Activated CD4-positive, alpha-beta T cell treated with anti-CD3 and anti-CD28 coated beads, Interleukin-2, Interleukin-6, amounts not matched to agents 100 ng/mL and 50 ng/mL, durations not matched to agents 16 hours and 8 hours (primary cell): ENCODE results near the gene CLCA4.
"Not testable (repeated sequence)": the region's sequence is repeated elsewhere in the genome, so short reads cannot be mapped to it uniquely, and the experiment has no call there.

ENCODE experiments used
- DNase-seq: peaks from one replicate; pipeline ENCODE4 v3.0.0-alpha.2; 2020

Gene CLCA4

GRCh38 chr1:86537928-86538695, 8.8 kb upstream of the CLCA4 start:
- DNase-seq = no peak

- no peak for DNase-seq
Observed at GRCh38 chr1:86538775-86539174, 8.1 kb upstream of the CLCA4 start.

DNA sequence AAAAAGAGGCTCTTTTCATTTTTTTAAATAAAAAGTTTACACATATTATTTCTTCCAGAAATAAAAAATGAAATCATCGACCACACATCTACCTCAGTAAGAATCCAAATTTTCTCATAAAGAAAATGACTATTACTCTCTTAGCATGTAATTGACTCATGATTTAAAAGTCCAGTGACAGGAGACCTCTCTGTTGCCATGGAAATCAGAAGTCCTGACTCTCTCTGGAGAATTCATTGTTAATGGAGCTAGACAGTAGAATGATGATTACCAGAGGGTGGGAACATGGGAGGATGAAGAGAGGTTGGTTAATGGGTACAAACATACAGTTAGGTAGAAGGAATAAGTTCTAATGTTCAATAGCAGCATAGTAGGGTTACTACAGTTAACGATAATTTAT, 5.0 kb upstream of the CLCA4 start:
- DNase-seq = no peak

DNA sequence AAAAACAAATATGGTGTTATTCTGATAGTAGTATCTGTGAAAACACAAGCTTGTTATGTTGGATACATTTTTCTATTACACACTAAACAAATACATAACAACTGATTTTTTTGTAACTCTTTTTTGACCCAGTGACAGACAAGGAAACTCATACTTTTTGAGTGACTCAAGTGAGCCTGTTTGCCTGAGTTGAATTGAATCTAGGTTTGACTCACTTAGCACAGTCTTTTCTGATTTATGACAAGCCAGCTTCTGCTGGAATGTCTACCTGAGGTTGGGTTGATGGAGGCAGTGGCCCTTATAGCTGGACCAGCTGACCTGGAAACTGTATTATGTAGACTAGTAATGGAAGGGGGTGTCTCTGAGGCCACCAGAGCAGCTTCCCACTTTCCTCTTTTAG, 4.2 kb upstream of the CLCA4 start:
- DNase-seq = no peak

GRCh38 chr1:86548839-86549238, 2.0 kb downstream of the CLCA4 start:
- no peak for DNase-seq

DNA sequence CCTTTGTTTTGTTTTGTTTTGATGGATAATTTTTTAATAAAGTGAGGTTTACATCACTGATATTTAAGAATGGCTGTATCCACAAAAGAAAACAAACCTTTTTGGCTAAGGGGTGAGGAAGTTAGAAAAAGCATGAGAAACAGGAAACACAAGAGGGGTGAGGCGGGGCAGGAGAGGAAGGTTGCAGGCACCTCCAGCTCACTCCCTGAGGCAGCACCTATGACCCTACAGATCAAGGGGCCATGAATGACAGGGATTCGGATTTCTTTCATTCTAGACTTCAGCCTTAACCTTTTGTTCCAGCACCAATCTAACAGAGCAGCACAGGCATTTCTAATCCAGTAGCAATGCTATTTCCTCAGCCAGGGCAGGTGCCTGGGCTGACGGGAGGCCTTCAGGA, 4.4 kb downstream of the CLCA4 start:
- no peak for DNase-seq

DNA sequence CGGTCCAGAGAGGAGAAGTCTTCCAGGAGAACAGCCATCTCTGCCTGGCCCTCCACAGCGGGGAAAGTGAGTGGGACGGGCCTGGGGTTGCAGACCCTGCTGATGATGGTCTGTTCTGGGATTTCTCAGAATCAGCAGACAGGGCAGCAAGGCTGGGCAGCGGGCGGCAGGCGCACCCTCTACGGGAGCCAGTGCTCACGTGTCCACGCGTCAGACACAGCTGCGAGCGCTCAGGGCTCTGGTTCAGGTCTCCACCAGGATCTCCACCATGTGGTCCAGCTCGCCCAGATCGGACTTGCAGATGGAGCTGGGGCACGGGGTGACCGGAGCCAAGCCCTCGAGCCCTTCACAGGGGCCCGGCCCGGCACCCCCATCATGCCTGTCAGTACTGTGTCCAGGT, 5.5 kb downstream of the CLCA4 start:
- DNase-seq = no peak

DNA sequence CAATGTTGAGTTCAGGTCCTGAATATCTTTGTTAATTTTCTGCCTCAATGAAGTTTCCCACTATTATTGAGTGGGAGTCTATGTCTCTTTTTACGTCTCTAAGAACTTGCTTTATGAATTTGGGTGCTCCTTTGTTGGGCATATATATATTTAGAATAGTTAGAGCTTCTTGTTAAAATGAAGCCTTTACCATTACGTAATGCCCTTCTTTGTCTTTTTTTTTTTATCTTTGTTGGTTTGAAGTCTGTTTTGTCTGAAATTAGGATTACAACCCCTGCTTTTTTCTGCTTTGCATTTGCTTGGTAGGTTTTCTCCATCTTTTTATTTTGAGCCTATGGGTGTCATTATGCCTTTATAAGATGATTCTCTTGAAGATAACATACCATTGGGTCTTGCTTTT, 10.9 kb downstream of the CLCA4 start:
- no peak for DNase-seq

DNA sequence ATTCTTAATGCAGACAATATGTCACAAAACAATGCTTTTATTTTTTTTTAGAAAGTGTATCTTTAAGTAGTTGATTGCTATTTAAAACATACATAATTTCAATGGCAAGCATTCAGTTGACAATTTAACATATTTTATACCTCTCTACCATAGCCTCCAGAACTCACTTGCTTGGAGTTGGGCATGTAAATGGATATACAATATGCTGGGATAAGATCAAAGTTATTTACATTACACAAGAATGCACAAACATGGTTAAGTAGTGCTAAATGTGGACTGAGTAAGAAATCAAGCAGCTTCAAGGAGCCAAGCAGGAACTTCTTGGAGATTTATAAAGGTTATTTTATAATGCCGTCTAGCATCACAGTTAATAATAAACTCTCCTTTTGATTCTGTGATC, 17.0 kb downstream of the CLCA4 start:
- DNase-seq = no peak

- no peak for DNase-seq
Observed at GRCh38 chr1:86567341-86567740, 20.5 kb downstream of the CLCA4 start.

DNA sequence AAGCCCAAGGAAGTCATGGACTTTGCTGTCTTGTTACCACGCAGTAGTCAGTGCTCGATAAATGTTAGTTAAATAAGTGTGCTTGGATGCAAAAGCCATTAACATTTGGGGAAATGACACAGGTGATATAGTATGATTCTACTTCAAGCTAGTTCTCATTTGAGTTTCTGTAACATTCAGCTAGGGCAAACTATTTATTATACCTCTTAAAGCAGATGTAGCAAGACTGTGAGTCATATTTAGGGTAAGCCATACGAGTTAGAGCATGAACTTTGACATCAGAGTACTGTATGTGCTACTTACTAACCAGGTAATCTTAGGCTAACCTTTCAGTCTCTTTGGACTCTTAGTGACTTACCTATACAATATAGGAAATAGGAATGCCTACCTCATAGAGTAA, 21.0 kb downstream of the CLCA4 start:
- DNase-seq = no peak

DNA sequence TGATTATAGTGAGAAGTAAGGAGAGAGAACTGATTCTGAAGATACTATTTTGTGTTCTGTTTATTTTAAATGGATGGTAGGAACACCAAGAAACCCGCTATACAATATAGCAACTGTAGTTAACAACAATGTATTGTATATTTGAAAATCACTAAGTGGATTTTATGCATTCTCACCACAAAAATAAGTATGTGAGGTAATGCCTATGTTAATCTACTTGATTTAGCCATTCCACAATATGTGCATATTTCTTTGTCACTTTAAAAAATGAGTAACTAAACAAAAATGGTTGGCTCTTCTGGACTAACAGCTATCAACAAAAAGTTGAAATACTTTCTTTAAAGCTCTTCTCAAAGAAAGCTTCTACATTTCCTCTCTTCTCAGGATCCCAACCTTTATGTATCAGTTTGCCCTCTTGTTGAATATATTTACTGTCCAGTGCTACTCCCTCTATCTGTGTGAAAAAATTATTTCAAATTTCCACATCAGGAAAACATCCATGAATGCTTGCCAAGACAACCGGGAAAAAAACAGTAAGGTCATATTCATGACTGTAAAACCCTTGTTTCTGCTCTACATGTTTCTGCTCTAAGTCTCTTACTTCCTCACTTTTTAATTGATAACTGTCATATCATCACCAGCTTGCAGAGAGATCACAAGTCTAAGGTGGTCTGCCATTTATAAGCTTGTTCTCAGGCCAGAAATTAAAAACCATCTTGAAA, 27.0 kb downstream of the CLCA4 start:
- no peak for DNase-seq

GRCh38 chr1:86581231-86581630, 34.4 kb downstream of the CLCA4 start:
- DNase-seq = no peak

GRCh38 chr1:86582161-86582560, 35.3 kb downstream of the CLCA4 start:
- no peak for DNase-seq

DNA sequence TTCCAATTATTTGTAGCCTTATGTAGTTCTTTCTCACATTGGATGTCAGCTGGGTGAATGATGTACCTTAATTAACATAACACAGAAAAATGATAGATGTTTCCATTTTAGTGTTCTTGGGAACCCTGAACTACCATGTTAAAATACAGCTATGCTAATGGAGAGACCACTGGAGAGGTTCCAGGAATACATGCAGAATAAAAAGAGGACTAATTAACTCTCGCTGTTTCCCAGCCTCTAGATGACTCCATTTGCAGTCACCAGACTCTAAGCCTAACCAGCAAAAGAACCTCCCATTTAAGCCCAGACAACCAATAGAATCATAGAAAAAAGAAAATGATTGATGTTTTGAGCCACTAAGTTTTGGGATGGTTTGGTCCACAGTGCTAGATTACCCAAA, 36.2 kb downstream of the CLCA4 start:
- no peak for DNase-seq

DNA sequence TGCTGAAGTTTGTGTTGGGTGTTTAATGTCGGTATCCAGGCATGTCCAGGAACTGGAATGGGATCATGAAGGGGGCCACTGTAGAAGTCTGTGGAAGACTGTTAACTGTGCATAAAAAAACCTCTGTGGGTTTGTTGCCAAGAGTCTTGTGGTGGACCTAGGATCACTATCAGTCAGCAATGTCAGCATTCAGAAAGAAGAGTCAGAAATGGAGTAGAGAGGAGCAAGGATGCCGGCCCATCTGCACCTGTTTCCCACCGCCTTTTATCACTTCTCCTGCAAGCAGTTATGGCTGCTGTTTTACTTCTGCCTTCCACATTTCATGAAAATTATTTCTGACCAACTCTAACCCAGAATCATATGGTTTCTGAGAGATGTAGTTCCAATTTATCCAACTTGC, 36.7 kb downstream of the CLCA4 start:
- no peak for DNase-seq

GRCh38 chr1:86594284-86594770, 47.4 kb downstream of the CLCA4 start:
- DNase-seq = no peak

- DNase-seq = no peak
Observed at GRCh38 chr1:86596224-86596623, 49.3 kb downstream of the CLCA4 start.

GRCh38 chr1:86596741-86597290, 49.9 kb downstream of the CLCA4 start:
- DNase-seq = no peak

DNA sequence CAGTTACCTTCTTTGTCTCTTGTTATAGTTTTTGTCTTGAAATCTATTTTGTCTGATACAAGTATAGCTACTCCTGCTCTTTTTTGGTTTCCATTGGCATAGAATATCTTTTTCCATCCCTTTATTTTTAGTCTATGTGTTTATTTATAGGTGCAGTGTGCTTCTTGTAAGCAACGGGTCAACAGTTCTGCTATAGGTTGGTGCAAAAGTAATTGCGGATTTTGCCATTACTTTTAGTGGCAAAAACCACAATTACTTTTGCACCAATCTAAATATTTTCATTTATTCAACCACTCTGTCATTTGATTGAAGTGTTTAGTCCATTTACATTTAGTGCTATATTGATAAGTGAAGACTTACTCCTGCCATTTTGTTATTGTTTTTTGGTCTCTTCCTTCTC, 59.2 kb downstream of the CLCA4 start:
- DNase-seq = not testable (repeated sequence)

DNA sequence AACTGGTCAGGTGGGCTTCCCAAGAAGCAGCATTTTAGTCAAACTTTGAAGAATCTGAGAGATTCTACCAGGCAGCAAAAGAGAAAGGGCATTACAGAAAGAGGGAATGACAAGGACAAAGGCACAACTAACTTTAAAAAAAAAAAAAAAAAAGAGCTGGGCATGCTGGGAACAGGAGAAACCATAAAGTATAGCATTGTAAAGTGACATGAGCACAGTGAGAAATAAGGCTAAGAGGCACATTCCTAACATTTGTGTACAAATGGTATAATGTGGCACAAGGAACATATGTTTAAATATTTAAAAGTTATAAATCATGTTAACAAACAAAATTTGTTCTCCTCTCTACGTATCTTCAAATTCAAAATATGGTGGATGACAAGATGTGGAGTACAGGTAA, 69.6 kb downstream of the CLCA4 start:
- DNase-seq = no peak

DNA sequence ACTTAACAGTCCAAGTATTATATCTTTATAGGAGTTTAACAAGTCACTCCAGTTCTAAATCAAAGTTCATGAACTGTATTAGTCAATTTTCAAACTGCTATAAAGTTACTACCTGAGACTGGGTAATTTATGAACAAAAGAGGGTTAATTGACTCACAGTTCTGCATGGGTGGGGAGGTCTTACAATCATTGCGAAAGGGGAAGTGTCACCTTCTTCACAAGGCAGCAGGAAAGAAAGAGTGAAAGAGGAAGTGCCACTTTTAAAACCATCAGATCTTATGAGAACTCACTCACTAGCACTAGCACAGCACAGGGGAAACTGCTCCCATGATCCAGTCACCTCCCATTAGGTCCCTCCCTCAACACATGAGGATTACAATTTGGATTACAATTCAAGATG, 70.0 kb downstream of the CLCA4 start:
- DNase-seq = peak; percentile 44

DNA sequence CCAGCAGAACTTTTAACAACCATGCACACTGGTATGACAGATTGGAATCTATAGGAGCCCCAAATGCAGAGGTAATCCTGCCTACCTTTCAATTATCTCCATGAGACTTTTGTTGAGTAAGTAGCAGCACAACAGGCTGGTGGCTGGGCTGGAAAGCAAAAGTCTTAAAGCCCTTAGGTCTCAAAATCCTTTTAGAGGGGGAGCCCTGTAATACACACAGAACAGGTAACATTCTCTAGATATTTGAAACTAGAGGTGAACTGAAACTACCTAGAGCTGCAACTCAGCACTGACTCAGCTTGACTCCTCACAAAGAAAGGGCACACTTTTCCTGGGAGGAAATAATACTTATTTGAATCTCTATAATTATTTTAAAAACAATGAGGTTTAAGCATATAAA, 71.5 kb downstream of the CLCA4 start:
- no peak for DNase-seq

- DNase-seq = no peak
Observed at GRCh38 chr1:86619313-86619712, 72.4 kb downstream of the CLCA4 start.
